Naive thymus-derived CD4-positive, alpha-beta T cell (primary cell): ENCODE results near the gene PODXL. TPM values are rescaled to one million over a fixed set of nuclear protein-coding genes. Genes with fewer than 3 reads are reported as not detected.

Source experiments
- ATAC-seq: fragments of 150-1000 bp; cut with Tn5 transposase; 2 replicates; pipeline ENCODE4 v1.10.0; 2021; ENCODE audit warnings: mild to moderate bottlenecking, moderate library complexity
- CTCF ChIA-PET: fragments of 350-600 bp; sonication (Branson Sonifier 250); formaldehyde crosslinking; loops from one replicate; lab custom pipeline; 2021; ENCODE audit warnings: antibody characterized with exemption; lab: Charles Lee
- POLR2A ChIA-PET: fragments of 350-600 bp; sonication (Branson Sonifier 250); formaldehyde crosslinking; loops from one replicate; lab custom pipeline; 2021; ENCODE audit warnings: antibody characterized with exemption, inconsistent platforms; lab: Charles Lee
- DNase-seq, 9 donors: peaks; one replicate each; pipeline versions ENCODE4 v3.0.0 to v3.0.0-alpha.2; 2020 to 2022; ENCODE audit warnings: mixed read lengths in 1 of 9
- H3K27ac ChIP-seq: one replicate; pipeline ENCODE4 v1.7.0; 2013; ENCODE audit warnings: mild to moderate bottlenecking, low read depth, low read length, moderate library complexity
- H3K27me3 ChIP-seq, 2 donors: one replicate each; pipeline ENCODE4 v1.7.0; 2013; ENCODE audit warnings: low read length in 2 of 2, mild to moderate bottlenecking in 2 of 2, moderate library complexity in 2 of 2; ENCODE audit not compliant: control insufficient read depth in 2 of 2, insufficient read depth in 2 of 2
- H3K36me3 ChIP-seq, 3 experiments: 1 replicate in 2 of 3; 2 replicates in 1 of 3; pipeline ENCODE4 v1.7.0; 2013; ENCODE audit warnings: low read length in 3 of 3, mild to moderate bottlenecking in 3 of 3, moderate library complexity in 1 of 3; ENCODE audit not compliant: insufficient read depth in 3 of 3, control insufficient read depth in 2 of 3
- H3K4me1 ChIP-seq, 2 donors: one replicate each; pipeline ENCODE4 v1.7.0; 2013; ENCODE audit warnings: low read length in 2 of 2, mild to moderate bottlenecking in 2 of 2, moderate library complexity in 1 of 2; ENCODE audit not compliant: control insufficient read depth in 2 of 2, insufficient read depth in 2 of 2
- H3K4me3 ChIP-seq: 2 replicates; pipeline ENCODE4 v1.7.0; 2013; ENCODE audit warnings: mild to moderate bottlenecking, low read length
- H3K9me3 ChIP-seq, 3 experiments: 1 replicate in 2 of 3; 2 replicates in 1 of 3; pipeline ENCODE4 v1.7.0; 2013; ENCODE audit warnings: low read length in 3 of 3; ENCODE audit not compliant: control insufficient read depth in 2 of 3
- H3K27ac Mint-ChIP-seq, 9 donors: one replicate each; pipeline ENCODE4 v1.8.0; 2020 to 2022; ENCODE audit warnings: mixed read lengths in 9 of 9, mild to moderate bottlenecking in 8 of 9, moderate library complexity in 5 of 9, inconsistent platforms in 2 of 9
- H3K27me3 Mint-ChIP-seq, 5 donors: one replicate each; pipeline ENCODE4 v1.8.0; 2021 to 2022; ENCODE audit warnings: mixed read lengths in 5 of 5, mild to moderate bottlenecking in 1 of 5
- H3K36me3 Mint-ChIP-seq, 5 donors: one replicate each; pipeline ENCODE4 v1.8.0; 2020 to 2022; ENCODE audit warnings: mixed read lengths in 5 of 5, mild to moderate bottlenecking in 3 of 5, inconsistent platforms in 1 of 5
- H3K4me1 Mint-ChIP-seq, 7 donors: one replicate each; pipeline ENCODE4 v1.8.0; 2020 to 2022; ENCODE audit warnings: mixed read lengths in 7 of 7, mild to moderate bottlenecking in 3 of 7, inconsistent platforms in 1 of 7
- H3K4me3 Mint-ChIP-seq, 10 donors: one replicate each; pipeline ENCODE4 v1.8.0; 2020 to 2022; ENCODE audit warnings: mild to moderate bottlenecking in 10 of 10, mixed read lengths in 10 of 10, moderate library complexity in 6 of 10, inconsistent platforms in 2 of 10
- H3K9me3 Mint-ChIP-seq, 11 donors: one replicate each; pipeline ENCODE4 v1.8.0; 2020 to 2022; ENCODE audit warnings: mixed read lengths in 11 of 11, mild to moderate bottlenecking in 4 of 11, inconsistent platforms in 1 of 11, moderate library complexity in 1 of 11
- intact Hi-C, 2 donors: fragments of 100-400 bp; cut with micrococcal nuclease; formaldehyde crosslinking; loops; one replicate each; pipeline ENCODE4 v1.15.1; 2023
- polyA plus RNA-seq, 2 donors: library from polyadenylated mRNA; unstranded; fragments of 300-500 nt; fragmentation: Illumina TruSeq; gene quantifications; one replicate each; pipeline ENCODE4 v1.2.3, GENCODE V29; 2021
- total RNA-seq, 6 experiments: library from RNA in 5 of 6; stranded (reverse) in 5 of 6; gene quantifications; 1 replicate in 5 of 6; 2 replicates in 1 of 6; pipeline ENCODE4 v1.2.3 and lab custom pipeline; 2021 to 2026

The PODXL gene
- total and polyA plus RNA-seq, 7 experiments from 2014 or later: 0.05 to 1.4 (median 0.32) TPM

DNA sequence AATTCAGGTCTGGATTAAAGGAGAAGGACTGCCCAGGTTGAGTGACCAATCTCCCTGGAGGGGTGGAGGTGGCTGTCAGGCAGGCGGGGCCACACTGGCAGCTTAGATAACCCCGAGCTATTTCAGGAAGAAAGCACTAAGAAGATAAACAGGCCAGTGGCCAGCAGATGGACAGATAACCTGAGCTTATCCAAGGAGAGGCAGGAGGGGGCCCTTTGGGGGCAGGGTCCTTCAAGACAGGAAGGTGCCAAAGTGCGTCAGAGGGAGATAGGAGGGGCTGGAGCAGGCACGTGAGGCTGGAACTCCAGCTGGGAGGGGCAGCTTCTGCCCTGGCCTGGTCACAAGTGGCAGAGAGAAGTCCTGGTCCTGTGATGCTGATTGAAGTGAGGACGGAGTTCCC lies 29.8 kb upstream of the PODXL start:
- intact Hi-C loops: no loop called here
- Histone ChIP-seq H3K9me3 (no peaks in the 10 kb centered on the region), H3K4me1 (no peaks in the 10 kb centered on the region), H3K36me3 (no peaks in the 10 kb centered on the region), H3K4me3 (no peak overlapping the region), H3K27me3 (no peaks in the 10 kb centered on the region), H3K27ac (no peak overlapping the region)
- no peak overlapping the region for H3K27ac Mint-ChIP-seq
- no peak overlapping the region for H3K4me3 Mint-ChIP-seq
- ATAC-seq (no peak), DNase-seq (no peak)
- no peaks in the 10 kb centered on the region for H3K36me3 Mint-ChIP-seq
- ChIA-PET CTCF (no interaction called here), POLR2A (no interaction called here)
- no peaks in the 10 kb centered on the region for H3K4me1 Mint-ChIP-seq
- H3K9me3 Mint-ChIP-seq: no peaks in the 10 kb centered on the region
- H3K27me3 Mint-ChIP-seq: peaks cover 0 to 9% (median 6%) of the 10 kb centered on the region in 5 donors

DNA sequence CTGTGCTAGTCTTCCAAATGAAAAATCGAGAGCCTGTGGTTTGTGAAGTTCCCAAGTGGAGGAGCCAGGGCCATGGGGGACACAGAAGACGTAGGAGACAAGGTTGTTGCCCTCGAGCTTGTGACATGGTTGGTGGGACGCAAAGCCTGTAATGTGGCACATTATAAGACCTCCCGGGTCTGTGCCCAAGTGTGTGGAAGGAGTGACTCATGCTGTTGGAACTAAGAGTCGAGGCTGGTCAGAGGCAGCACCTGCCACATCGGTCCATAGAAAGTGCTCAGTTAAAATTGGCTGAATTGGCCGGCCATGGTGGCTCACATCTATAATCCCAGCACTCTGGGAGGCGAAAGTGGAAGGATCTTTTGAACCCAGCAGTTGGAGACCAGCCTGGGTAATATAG lies 27.0 kb upstream of the PODXL start:
- H3K9me3 ChIP-seq: no peaks in the 10 kb centered on the region
- no peak overlapping the region for H3K27ac Mint-ChIP-seq
- peaks cover 0 to 6% (median 6%) of the 10 kb centered on the region in 5 donors for H3K27me3 Mint-ChIP-seq
- H3K36me3 Mint-ChIP-seq: no peaks in the 10 kb centered on the region
- H3K4me3 Mint-ChIP-seq: no peak overlapping the region
- H3K27ac ChIP-seq: no peak overlapping the region
- H3K4me3 ChIP-seq: no peak overlapping the region
- DNase-seq (no peak), ATAC-seq (no peak)
- H3K4me1 ChIP-seq: no peaks in the 10 kb centered on the region
- CTCF ChIA-PET: no interaction called here
- no peaks in the 10 kb centered on the region for H3K36me3 ChIP-seq
- H3K4me1 Mint-ChIP-seq: no peaks in the 10 kb centered on the region
- no peaks in the 10 kb centered on the region for H3K27me3 ChIP-seq
- H3K9me3 Mint-ChIP-seq: no peaks in the 10 kb centered on the region
- POLR2A ChIA-PET: no interaction called here
- intact Hi-C loops: no loop called here

DNA sequence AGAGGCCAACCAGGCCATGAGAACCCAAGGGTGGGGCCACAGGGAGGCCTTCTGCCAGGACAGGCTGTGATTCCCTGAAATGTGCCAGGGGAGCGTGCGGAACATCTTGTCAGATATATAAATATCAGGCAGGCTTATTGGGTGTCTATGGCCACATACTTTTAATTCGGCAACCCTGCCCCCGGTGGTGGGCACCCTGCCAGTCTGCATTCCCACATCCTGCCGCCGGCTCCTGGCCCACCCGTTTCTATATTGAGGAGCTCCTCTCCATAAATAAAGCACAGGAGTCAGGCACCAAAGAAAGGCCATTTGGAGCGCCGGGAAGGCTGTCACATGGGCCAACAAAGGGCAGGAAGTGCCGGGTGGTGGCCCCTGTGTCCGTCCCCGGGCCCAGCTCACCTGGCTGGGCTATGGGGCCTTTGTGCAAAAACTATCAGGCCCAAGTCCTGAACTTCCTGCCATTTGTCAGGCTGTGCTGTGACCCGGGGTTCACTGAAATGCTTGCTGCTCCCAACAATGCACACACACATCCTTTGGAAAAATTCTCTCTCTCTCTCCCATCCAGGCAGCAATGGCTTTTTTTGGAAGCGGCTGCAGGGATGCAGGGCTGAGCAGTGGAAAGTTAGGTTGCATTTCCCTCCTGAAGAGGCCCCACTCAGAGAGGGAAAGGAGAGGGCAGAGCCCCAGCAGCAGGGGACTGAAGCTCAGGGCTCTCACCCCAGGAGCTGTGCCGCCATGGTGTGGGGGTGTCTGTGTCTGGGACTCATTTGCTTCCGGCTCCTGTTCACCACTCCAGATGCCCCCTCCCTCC lies 25.0 kb upstream of the PODXL start:
- Mint-ChIP-seq H3K4me3 (no peak overlapping the region), H3K9me3 (no peaks in the 10 kb centered on the region), H3K36me3 (no peaks in the 10 kb centered on the region), H3K4me1 (no peaks in the 10 kb centered on the region), H3K27me3 (peaks cover 4 to 6% (median 6%) of the 10 kb centered on the region in 5 donors), H3K27ac (no peak overlapping the region)
- H3K9me3 ChIP-seq: no peaks in the 10 kb centered on the region
- DNase-seq: no peak
- ChIA-PET CTCF (no interaction called here), POLR2A (interaction anchor here (0.5 kb wide), 1 partner anchor 18 kb away, joined by 5 read pairs; no protein-coding TSS in a partner anchor)
- intact Hi-C loops: no loop called here
- no peaks in the 10 kb centered on the region for H3K27me3 ChIP-seq
- no peaks in the 10 kb centered on the region for H3K4me1 ChIP-seq
- no peaks in the 10 kb centered on the region for H3K36me3 ChIP-seq
- ATAC-seq: no peak
- H3K4me3 ChIP-seq: no peak overlapping the region
- no peak overlapping the region for H3K27ac ChIP-seq

DNA sequence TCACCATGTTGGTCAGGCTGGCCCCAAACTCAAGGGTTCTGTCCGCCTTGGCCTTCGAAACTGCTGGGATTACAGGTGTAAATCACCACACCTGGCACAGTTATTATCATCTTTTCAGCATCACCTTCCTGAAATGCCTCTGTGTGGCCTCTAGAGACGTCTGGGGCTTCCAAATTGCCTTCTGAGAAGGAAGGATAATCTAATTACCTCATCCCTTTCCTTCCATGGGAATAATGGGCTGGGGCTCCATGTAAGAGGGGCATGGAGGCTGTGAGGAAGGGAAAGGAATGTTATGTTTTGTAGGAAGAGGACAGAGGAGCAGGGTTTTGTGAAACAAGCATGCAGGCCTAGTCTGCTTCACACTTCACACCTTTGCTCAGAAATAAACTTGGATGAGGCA lies 22.2 kb upstream of the PODXL start:
- Histone ChIP-seq H3K4me3 (no peak overlapping the region), H3K4me1 (no peaks in the 10 kb centered on the region), H3K36me3 (no peaks in the 10 kb centered on the region), H3K9me3 (no peaks in the 10 kb centered on the region), H3K27ac (no peak overlapping the region), H3K27me3 (no peaks in the 10 kb centered on the region)
- intact Hi-C loops: no loop called here
- no peak overlapping the region for H3K27ac Mint-ChIP-seq
- H3K36me3 Mint-ChIP-seq: no peaks in the 10 kb centered on the region
- no peak for ATAC-seq
- DNase-seq: no peak
- H3K27me3 Mint-ChIP-seq: peaks cover 0 to 5% (median 0%) of the 10 kb centered on the region in 5 donors
- ChIA-PET POLR2A (no interaction called here), CTCF (no interaction called here)
- H3K9me3 Mint-ChIP-seq: no peaks in the 10 kb centered on the region
- H3K4me1 Mint-ChIP-seq: no peaks in the 10 kb centered on the region
- no peak overlapping the region for H3K4me3 Mint-ChIP-seq

DNA sequence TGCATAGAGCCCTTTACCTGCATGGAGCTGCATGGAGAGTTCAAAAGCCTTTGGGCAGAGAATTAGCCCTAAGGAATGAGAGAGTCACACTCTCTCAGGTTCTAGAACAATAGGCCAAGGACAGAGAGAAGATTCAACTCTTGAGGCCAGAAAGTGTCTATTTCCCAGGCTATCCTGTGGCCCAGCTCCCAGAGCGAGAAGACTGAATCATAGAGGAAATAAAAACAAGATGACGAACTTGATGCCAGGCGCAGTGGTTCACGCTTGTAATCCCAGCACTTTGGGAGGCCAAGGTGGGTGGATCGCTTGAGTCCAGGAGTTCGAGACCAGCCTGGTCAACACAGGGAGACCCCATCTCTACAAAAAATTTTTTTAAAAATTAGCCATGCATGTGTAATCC lies 18.3 kb upstream of the PODXL start:
- no peak overlapping the region for H3K4me3 Mint-ChIP-seq
- peaks cover 0 to 5% (median 0%) of the 10 kb centered on the region in 5 donors for H3K27me3 Mint-ChIP-seq
- H3K27ac ChIP-seq: no peak overlapping the region
- H3K36me3 Mint-ChIP-seq: no peaks in the 10 kb centered on the region
- no peak overlapping the region for H3K4me3 ChIP-seq
- ATAC-seq (no peak), DNase-seq (no peak)
- H3K36me3 ChIP-seq: no peaks in the 10 kb centered on the region
- intact Hi-C loops: no loop called here
- H3K9me3 ChIP-seq: no peaks in the 10 kb centered on the region
- POLR2A ChIA-PET: no interaction called here
- no peak overlapping the region for H3K27ac Mint-ChIP-seq
- CTCF ChIA-PET: no interaction called here
- H3K4me1 Mint-ChIP-seq: no peaks in the 10 kb centered on the region
- peaks cover 0 to 1% (median 0%) of the 10 kb centered on the region in 11 donors for H3K9me3 Mint-ChIP-seq
- no peaks in the 10 kb centered on the region for H3K4me1 ChIP-seq
- H3K27me3 ChIP-seq: no peaks in the 10 kb centered on the region

DNA sequence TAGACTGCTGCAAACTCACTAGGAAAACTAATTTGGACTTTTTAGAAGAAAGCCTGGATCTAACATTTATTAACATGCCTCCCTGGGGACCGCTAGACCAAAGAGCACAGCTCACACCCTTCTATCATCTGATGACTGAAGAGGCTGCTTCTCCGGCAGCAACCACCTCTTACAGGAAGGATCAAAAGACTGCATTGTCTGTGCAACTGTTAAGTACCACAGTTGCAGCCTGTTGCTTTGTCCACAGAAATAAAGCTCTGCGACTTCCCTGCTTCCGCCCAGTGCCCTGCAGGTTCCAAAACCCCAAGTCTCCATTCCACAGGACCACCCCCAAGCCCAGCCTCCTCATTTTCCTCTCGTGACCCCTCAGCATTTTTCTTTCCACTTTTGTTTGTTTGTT lies 14.0 kb upstream of the PODXL start:
- Mint-ChIP-seq H3K4me3 (no peak overlapping the region), H3K9me3 (peaks cover 0 to 2% (median 0%) of the 10 kb centered on the region in 11 donors)

DNA sequence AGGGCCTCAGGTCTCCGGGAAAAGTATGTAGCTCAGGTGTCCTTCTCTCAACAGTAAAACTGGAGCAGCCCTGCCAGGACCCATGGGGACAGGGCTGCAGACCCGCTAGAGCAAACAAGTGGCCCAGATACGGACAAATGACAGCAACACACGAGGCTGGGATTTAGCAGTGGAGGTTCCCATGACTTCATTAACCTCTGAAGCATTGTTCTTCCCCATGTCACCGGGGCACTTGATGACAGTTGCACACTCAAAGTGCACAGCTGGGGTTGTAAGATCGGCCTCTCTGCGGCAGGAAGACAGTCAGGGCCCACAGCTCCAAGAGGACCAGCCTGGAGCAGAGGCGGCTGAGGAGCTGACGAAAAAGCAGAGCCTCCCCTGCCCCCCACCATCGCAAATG lies 12.5 kb upstream of the PODXL start:
- peaks cover 0 to 2% (median 0%) of the 10 kb centered on the region in 11 donors for H3K9me3 Mint-ChIP-seq
- DNase-seq (no peak), ATAC-seq (no peak)
- no peaks in the 10 kb centered on the region for H3K36me3 Mint-ChIP-seq
- intact Hi-C loops: no loop called here
- ChIA-PET CTCF (no interaction called here), POLR2A (no interaction called here)
- Histone ChIP-seq H3K4me3 (no peak overlapping the region), H3K36me3 (no peaks in the 10 kb centered on the region), H3K9me3 (no peaks in the 10 kb centered on the region), H3K27ac (no peak overlapping the region), H3K4me1 (no peaks in the 10 kb centered on the region), H3K27me3 (no peaks in the 10 kb centered on the region)
- H3K4me1 Mint-ChIP-seq: no peaks in the 10 kb centered on the region
- no peak overlapping the region for H3K4me3 Mint-ChIP-seq
- peaks cover 0 to 4% (median 0%) of the 10 kb centered on the region in 5 donors for H3K27me3 Mint-ChIP-seq
- peak overlapping the region in 1 of 9 donors; percentile 53 for H3K27ac Mint-ChIP-seq

More for the DNA sequence above, 14.0 kb upstream of the PODXL start:
- Mint-ChIP-seq H3K27ac (no peak overlapping the region), H3K36me3 (no peaks in the 10 kb centered on the region), H3K27me3 (peaks cover 0 to 4% (median 0%) of the 10 kb centered on the region in 5 donors), H3K4me1 (no peaks in the 10 kb centered on the region)
- DNase-seq (no peak), ATAC-seq (no peak)
- intact Hi-C loops: no loop called here
- H3K4me1 ChIP-seq: no peaks in the 10 kb centered on the region
- no peak overlapping the region for H3K27ac ChIP-seq
- H3K27me3 ChIP-seq: no peaks in the 10 kb centered on the region
- H3K4me3 ChIP-seq: no peak overlapping the region
- POLR2A ChIA-PET: no interaction called here
- CTCF ChIA-PET: no interaction called here
- H3K9me3 ChIP-seq: no peaks in the 10 kb centered on the region
- no peaks in the 10 kb centered on the region for H3K36me3 ChIP-seq
